ENCODE measurements around the gene MCC. TPM values are rescaled to one million over a fixed set of nuclear protein-coding genes. Genes with fewer than 3 reads are reported as not detected.

Gene MCC
- total RNA-seq: 17.9 and 18.9 TPM in 2 replicates
- long read RNA-seq, full-length matches to known transcripts: 1 of 4 reads
- long read RNA-seq, partial matches to known transcripts: 0 of 4 reads
- long read RNA-seq, other reads (novel, unspliced or antisense): 3 of 4 reads

DNA sequence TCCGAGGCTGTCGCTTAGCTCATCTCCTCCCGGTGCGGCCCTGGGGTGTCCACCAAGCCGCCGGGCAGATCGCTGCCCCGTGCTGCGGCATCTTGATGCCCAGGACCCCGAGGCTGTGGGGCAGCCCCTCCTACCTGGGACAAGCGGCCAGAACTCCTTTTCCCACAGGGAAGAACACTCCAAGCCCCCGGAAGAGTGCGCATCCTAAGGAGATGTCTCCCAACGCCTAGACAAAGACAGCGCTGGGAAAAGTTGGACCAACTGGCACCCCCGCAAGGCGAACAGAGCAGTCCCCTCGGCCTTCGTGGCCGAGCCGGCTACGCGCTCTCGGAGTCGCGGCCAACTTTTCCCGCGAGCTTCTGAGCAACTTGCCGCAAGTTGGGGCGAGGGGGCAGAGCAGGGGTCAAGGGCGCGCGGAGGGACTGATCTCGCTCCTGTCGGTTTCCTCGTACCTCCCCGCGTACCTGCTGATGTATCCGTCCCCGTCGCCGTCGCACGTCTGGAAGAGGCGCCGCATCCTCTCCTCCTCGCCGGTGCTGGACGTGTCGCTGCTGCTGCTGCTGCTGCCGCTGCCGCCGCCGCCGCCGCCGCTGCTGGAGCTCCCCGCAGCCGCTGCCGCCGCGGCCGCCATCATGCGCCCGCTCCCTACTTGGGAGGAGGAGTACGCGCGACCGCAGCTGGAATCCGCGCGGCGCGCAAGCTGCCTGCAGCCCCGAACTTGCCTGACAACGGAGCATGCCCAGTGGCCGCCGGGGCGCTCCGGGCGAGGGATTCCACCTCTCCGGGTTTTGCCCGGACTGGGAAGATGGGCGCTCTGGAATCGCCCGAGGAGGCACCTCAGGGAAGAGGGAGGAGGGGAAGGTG is at the start of gene MCC:
Gene MCC (minus strand): TSS at position 673 of the 864 bp plus-strand sequence.
- H3K27ac Mint-ChIP-seq: peak within 1 kb of the TSS; percentile 91
- peak; percentile 86 for DNase-seq (ENCODE audit: low spot score, unreplicated experiment)
- peaks cover 2% of the 10 kb centered on the region for H3K36me3 Mint-ChIP-seq (ENCODE audit: insufficient read depth)
- no peaks in the 10 kb centered on the region for H3K4me1 Mint-ChIP-seq (ENCODE audit: low read depth)
- H3K9me3 Mint-ChIP-seq (ENCODE audit: low read depth): peaks cover 16% of the 10 kb centered on the region
- H3K4me3 Mint-ChIP-seq (ENCODE audit: low read depth): peak within 1 kb of the TSS; percentile 93
- peaks cover 19% of the 10 kb centered on the region for H3K27me3 Mint-ChIP-seq
- TF ChIP-seq, protein P1, sequence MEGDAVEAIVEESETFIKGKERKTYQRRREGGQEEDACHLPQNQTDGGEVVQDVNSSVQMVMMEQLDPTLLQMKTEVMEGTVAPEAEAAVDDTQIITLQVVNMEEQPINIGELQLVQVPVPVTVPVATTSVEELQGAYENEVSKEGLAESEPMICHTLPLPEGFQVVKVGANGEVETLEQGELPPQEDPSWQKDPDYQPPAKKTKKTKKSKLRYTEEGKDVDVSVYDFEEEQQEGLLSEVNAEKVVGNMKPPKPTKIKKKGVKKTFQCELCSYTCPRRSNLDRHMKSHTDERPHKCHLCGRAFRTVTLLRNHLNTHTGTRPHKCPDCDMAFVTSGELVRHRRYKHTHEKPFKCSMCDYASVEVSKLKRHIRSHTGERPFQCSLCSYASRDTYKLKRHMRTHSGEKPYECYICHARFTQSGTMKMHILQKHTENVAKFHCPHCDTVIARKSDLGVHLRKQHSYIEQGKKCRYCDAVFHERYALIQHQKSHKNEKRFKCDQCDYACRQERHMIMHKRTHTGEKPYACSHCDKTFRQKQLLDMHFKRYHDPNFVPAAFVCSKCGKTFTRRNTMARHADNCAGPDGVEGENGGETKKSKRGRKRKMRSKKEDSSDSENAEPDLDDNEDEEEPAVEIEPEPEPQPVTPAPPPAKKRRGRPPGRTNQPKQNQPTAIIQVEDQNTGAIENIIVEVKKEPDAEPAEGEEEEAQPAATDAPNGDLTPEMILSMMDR (IDR thresholded peaks at IDR 0.05; ENCODE audit: unreplicated experiment): no peak

- peaks cover 26% of the 10 kb centered on the region for H3K9me3 Mint-ChIP-seq (ENCODE audit: low read depth)
- DNase-seq (ENCODE audit: low spot score, unreplicated experiment): no peak
- TF ChIP-seq, protein P1 (IDR thresholded peaks at IDR 0.05; ENCODE audit: unreplicated experiment): no peak
- H3K27me3 Mint-ChIP-seq: no peaks in the 10 kb centered on the region
- no peaks in the 10 kb centered on the region for H3K4me1 Mint-ChIP-seq (ENCODE audit: low read depth)
- H3K36me3 Mint-ChIP-seq (ENCODE audit: insufficient read depth): peaks cover 49% of the 10 kb centered on the region
- H3K27ac Mint-ChIP-seq: no peak overlapping the region
- H3K4me3 Mint-ChIP-seq (ENCODE audit: low read depth): no peak overlapping the region
Observed at GRCh38 chr5:113531481-113532159, 43.4 kb upstream of the MCC start.

GRCh38 chr5:113527746-113528145 is 39.5 kb upstream of the MCC start:
- TF ChIP-seq, protein P1 (IDR thresholded peaks at IDR 0.05; ENCODE audit: unreplicated experiment): no peak
- DNase-seq (ENCODE audit: low spot score, unreplicated experiment): no peak
- Mint-ChIP-seq H3K36me3 (ENCODE audit: insufficient read depth) (peaks cover 37% of the 10 kb centered on the region), H3K4me1 (ENCODE audit: low read depth) (no peaks in the 10 kb centered on the region), H3K9me3 (ENCODE audit: low read depth) (peaks cover 24% of the 10 kb centered on the region), H3K27me3 (no peaks in the 10 kb centered on the region), H3K4me3 (ENCODE audit: low read depth) (no peak overlapping the region), H3K27ac (no peak overlapping the region)

DNA sequence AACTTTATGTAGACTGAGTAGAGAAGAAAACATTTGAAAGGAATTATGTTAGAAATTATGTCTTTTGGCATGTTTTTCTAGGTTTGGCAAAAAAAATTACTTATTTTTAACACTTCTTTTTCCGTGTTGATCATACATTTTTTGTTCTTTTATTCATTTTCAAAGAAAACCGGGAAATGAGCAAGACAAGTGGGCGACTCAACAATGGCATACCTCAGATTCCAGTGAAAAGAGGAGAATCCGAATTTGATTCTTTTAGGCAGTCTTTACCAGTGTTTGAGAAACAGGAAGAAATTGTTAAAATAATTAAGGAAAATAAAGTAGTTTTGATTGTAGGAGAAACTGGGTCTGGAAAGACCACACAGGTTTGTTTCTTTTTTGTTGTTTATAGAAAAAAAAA is 38.2 kb upstream of the MCC start:
- Mint-ChIP-seq H3K27me3 (no peaks in the 10 kb centered on the region), H3K4me1 (ENCODE audit: low read depth) (no peaks in the 10 kb centered on the region), H3K4me3 (ENCODE audit: low read depth) (no peak overlapping the region), H3K9me3 (ENCODE audit: low read depth) (peaks cover 15% of the 10 kb centered on the region), H3K27ac (no peak overlapping the region), H3K36me3 (ENCODE audit: insufficient read depth) (peaks cover 28% of the 10 kb centered on the region)
- DNase-seq (ENCODE audit: low spot score, unreplicated experiment): no peak
- TF ChIP-seq, protein P1 (IDR thresholded peaks at IDR 0.05; ENCODE audit: unreplicated experiment): no peak

GRCh38 chr5:113524927-113525326 is 36.7 kb upstream of the MCC start:
- Mint-ChIP-seq H3K27me3 (no peaks in the 10 kb centered on the region), H3K27ac (no peak overlapping the region)

More at GRCh38 chr5:113524927-113525326, 36.7 kb upstream of the MCC start:
- Mint-ChIP-seq H3K4me1 (ENCODE audit: low read depth) (no peaks in the 10 kb centered on the region), H3K9me3 (ENCODE audit: low read depth) (peaks cover 2% of the 10 kb centered on the region), H3K4me3 (ENCODE audit: low read depth) (no peak overlapping the region), H3K36me3 (ENCODE audit: insufficient read depth) (peaks cover 21% of the 10 kb centered on the region)
- TF ChIP-seq, protein P1 (IDR thresholded peaks at IDR 0.05; ENCODE audit: unreplicated experiment): no peak
- DNase-seq (ENCODE audit: low spot score, unreplicated experiment): no peak

Data from progenitor cell of endocrine pancreas (in vitro differentiated cells).